Tibial nerve (tissue), 4 donors: ENCODE data around the gene CORO1A. TPM values are rescaled to one million over a fixed set of nuclear protein-coding genes. Genes with fewer than 3 reads are reported as not detected.

Source experiments
- DNase-seq, 2 donors: peaks; one replicate each; pipeline ENCODE4 v3.0.0-alpha.2; 2019; ENCODE audit warnings: low spot score in 2 of 2
- H3K27ac ChIP-seq, 4 donors: fragments of 200-600 bp; sonication (generic) in 3 of 4; one replicate each; pipeline ENCODE4 v1.5.1; 2017 to 2019; ENCODE audit warnings: mild to moderate bottlenecking in 1 of 4
- H3K27me3 ChIP-seq, 2 donors: fragments of 200-600 bp; sonication (generic) in 1 of 2; one replicate each; pipeline versions ENCODE4 v1.5.1 to v1.6.0; 2017 to 2019
- H3K36me3 ChIP-seq, 3 donors: fragments of 200-600 bp; sonication (generic); one replicate each; pipeline ENCODE4 v1.5.1; 2018 to 2019
- H3K4me1 ChIP-seq, 4 donors: fragments of 200-600 bp; sonication (generic) in 3 of 4; one replicate each; pipeline ENCODE4 v1.5.1; 2017 to 2019
- H3K4me3 ChIP-seq, 4 donors: fragments of 200-600 bp; sonication (generic) in 3 of 4; one replicate each; pipeline ENCODE4 v1.5.1; 2017 to 2019; ENCODE audit warnings: mild to moderate bottlenecking in 1 of 4, moderate library complexity in 1 of 4
- H3K9me3 ChIP-seq, 4 donors: fragments of 200-600 bp; sonication (generic) in 3 of 4; one replicate each; pipeline ENCODE4 v1.5.1; 2017 to 2019
- EP300 ChIP-seq, 2 donors: sonication (generic); formaldehyde crosslinking; IDR thresholded peaks; one replicate each; pipeline ENCODE4 v1.6.1; 2017; ENCODE audit warnings: antibody characterized with exemption in 2 of 2, mild to moderate bottlenecking in 1 of 2
- POLR2A ChIP-seq, 2 donors: fragments of 450-650 bp; IDR thresholded peaks; one replicate each; pipeline ENCODE4 v1.6.1; 2017; ENCODE audit warnings: antibody characterized with exemption in 2 of 2, mild to moderate bottlenecking in 2 of 2, moderate library complexity in 2 of 2
- WGBS, 2 donors: methylation state at CpG; one replicate each; pipeline ENCODE4 v1.1.5; 2018; 5-methylcytosine and 5-hydroxymethylcytosine counted together
- total RNA-seq, 4 donors: library from RNA; depleted of rRNA; stranded (reverse); fragments of >200 nt; gene quantifications; one replicate each; pipeline ENCODE4 v1.1.0, GENCODE V29; 2016
- TF ChIP-seq, protein P1 (sequence below), 5 experiments: fragments of 200-600 bp in 3 of 5; fragments of 450-650 bp in 2 of 5; sonication (generic) in 3 of 5; IDR thresholded peaks; one replicate each; pipeline ENCODE4 v1.5.1; 2016 to 2019; ENCODE audit warnings: antibody characterized with exemption in 5 of 5, mild to moderate bottlenecking in 3 of 5, moderate library complexity in 2 of 5

Gene CORO1A
- total RNA-seq, 4 donors from 2014 or later = 35.0 to 66.9 (median 47.1) TPM

GRCh38 chr16:30184096-30184890 is 891 bp downstream of the CORO1A start:
- no peak for DNase-seq

DNA sequence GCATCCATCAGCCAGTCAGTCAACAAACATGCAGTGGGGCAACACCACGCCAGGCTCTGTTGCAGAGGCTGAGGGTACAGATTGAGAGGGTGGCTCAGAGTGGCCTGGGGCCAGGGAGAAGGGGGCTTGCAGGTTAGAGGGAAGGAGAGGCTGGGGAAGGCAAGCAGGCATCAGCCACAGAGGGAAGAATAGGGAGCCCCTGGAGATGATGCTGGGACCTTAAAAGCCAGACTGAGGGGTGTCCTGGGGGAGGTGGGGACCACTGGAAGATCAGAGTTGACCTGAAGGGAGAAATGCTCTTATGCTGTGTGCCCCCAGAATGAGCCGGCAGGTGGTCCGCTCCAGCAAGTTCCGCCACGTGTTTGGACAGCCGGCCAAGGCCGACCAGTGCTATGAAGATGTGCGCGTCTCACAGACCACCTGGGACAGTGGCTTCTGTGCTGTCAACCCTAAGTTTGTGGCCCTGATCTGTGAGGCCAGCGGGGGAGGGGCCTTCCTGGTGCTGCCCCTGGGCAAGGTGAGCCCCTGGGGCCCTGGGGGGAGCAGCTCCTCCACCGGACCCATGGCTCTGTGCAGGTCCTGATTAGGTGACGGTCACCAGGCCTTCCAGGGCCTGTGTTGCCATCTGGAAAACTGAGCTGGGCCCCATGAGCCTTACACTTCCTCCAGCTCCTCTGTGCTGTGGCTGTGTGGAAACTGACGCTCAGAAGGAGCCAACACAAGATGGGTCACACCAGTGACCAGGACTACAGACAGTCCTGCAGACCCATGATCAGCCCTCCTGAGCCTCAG is 1.7 kb downstream of the CORO1A start:
- no peak for TF ChIP-seq POLR2A (IDR thresholded peaks at IDR 0.05)
- TF ChIP-seq, protein P1, sequence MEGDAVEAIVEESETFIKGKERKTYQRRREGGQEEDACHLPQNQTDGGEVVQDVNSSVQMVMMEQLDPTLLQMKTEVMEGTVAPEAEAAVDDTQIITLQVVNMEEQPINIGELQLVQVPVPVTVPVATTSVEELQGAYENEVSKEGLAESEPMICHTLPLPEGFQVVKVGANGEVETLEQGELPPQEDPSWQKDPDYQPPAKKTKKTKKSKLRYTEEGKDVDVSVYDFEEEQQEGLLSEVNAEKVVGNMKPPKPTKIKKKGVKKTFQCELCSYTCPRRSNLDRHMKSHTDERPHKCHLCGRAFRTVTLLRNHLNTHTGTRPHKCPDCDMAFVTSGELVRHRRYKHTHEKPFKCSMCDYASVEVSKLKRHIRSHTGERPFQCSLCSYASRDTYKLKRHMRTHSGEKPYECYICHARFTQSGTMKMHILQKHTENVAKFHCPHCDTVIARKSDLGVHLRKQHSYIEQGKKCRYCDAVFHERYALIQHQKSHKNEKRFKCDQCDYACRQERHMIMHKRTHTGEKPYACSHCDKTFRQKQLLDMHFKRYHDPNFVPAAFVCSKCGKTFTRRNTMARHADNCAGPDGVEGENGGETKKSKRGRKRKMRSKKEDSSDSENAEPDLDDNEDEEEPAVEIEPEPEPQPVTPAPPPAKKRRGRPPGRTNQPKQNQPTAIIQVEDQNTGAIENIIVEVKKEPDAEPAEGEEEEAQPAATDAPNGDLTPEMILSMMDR (IDR thresholded peaks at IDR 0.05) = no peak
- no peak for TF ChIP-seq EP300 (IDR thresholded peaks at IDR 0.05)
- Histone ChIP-seq H3K27ac (peak overlapping the region in 3 of 4 donors; percentile 25 to 82 (median 50)), H3K36me3 (peaks cover 0 to 6% (median 0%) of the 10 kb centered on the region in 3 donors), H3K4me1 (peaks cover 0 to 31% (median 11%) of the 10 kb centered on the region in 4 donors), H3K4me3 (peak overlapping the region; percentile 25 to 68 (median 50)), H3K27me3 (no peaks in the 10 kb centered on the region), H3K9me3 (no peaks in the 10 kb centered on the region)
- 74 to 78% methylated on average over 12 to 13 of the region's 13 CpGs for WGBS, 2 donors
- no peak for DNase-seq

More at GRCh38 chr16:30184096-30184890, 891 bp downstream of the CORO1A start:
- Histone ChIP-seq H3K4me3 (peak overlapping the region; percentile 25 to 68 (median 50)), H3K9me3 (no peaks in the 10 kb centered on the region), H3K27me3 (no peaks in the 10 kb centered on the region), H3K4me1 (peaks cover 0 to 31% (median 11%) of the 10 kb centered on the region in 4 donors), H3K36me3 (peaks cover 0 to 6% (median 0%) of the 10 kb centered on the region in 3 donors), H3K27ac (peak overlapping the region in 2 of 4 donors; percentile 25 to 82)
- 28 to 48% methylated on average over 17 to 18 of the region's 24 CpGs for WGBS, 2 donors
- TF ChIP-seq POLR2A (IDR thresholded peaks at IDR 0.05) (no peak), EP300 (IDR thresholded peaks at IDR 0.05) (no peak)
- TF ChIP-seq, protein P1 (IDR thresholded peaks at IDR 0.05) = no peak

DNA sequence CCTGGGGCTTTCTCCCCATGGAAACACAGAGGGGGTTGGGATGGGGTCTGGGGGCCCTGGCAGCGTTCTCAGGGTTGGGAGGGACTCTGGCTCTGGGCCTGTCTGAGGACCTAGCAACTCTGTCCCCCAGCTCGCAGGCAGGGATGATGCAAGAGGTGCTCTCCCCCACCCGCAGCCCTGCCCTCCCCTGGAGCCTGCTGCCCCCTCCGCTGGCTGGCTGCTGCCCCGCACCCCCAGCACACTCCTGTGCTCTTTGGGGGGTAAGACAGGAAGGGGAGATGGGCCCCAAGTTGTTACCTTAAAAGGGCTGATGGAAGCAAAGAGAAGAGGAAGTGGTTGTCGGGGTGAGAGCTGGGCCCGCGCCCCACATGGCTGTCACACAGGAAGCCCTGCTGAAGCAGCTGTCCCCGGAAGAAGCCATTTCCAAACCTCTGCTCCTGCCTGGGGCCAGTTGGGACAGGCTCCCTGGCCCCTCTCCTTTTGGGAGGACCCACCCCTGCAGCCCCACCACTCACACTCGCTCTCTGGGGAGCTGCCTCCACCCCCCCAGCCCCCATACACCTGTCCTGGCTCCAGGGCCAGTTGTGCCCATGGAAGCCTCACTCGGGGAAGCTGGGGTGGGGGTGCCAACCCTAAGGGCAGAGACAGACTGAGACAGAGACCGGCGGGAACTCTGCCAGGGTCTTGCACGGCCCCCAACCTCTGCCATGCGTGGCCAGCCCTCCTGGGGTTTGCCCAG is 2.5 kb downstream of the CORO1A start:
- H3K36me3 ChIP-seq = peaks cover 0 to 6% (median 0%) of the 10 kb centered on the region in 3 donors
- H3K4me1 ChIP-seq = peaks cover 0 to 31% (median 11%) of the 10 kb centered on the region in 4 donors
- 71 to 73% methylated on average over 5 to 12 of the region's 15 CpGs for WGBS, 2 donors
- TF ChIP-seq EP300 (IDR thresholded peaks at IDR 0.05) = peak in 1 of 2 donors; percentile 17
- TF ChIP-seq, protein P1 (IDR thresholded peaks at IDR 0.05) = no peak
- no peak for TF ChIP-seq POLR2A (IDR thresholded peaks at IDR 0.05)
- no peaks in the 10 kb centered on the region for H3K27me3 ChIP-seq
- peak overlapping the region in 3 of 4 donors; percentile 9 to 82 (median 50) for H3K27ac ChIP-seq
- peak overlapping the region in 2 of 4 donors; percentile 67 to 68 for H3K4me3 ChIP-seq
- no peaks in the 10 kb centered on the region for H3K9me3 ChIP-seq
- no peak for DNase-seq

DNA sequence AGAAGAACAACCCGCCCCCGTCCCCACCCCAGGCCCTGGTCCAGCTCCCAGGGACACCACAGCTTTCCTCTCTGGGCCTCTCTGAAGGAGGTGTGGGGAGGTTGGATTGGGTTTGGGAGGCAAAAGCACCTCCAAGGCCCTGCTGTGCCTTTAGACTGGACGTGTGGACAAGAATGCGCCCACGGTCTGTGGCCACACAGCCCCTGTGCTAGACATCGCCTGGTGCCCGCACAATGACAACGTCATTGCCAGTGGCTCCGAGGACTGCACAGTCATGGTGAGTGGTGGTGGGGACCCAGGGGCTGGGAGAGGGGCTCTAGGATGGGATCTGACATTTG is 3.0 kb downstream of the CORO1A start:
- Histone ChIP-seq H3K4me3 (peak overlapping the region in 2 of 4 donors; percentile 5 to 67), H3K27ac (peak overlapping the region in 2 of 4 donors; percentile 10 to 76), H3K9me3 (no peaks in the 10 kb centered on the region), H3K4me1 (peaks cover 0 to 31% (median 11%) of the 10 kb centered on the region in 4 donors), H3K36me3 (peaks cover 0 to 6% (median 0%) of the 10 kb centered on the region in 3 donors), H3K27me3 (no peaks in the 10 kb centered on the region)
- DNase-seq = no peak
- TF ChIP-seq POLR2A (IDR thresholded peaks at IDR 0.05) (no peak), EP300 (IDR thresholded peaks at IDR 0.05) (no peak)
- TF ChIP-seq, protein P1 (IDR thresholded peaks at IDR 0.05) = no peak
- 63 to 66% methylated on average over 7 to 8 of the region's 9 CpGs for WGBS, 2 donors
